CD4-positive, alpha-beta T cell treated with Interleukin-4 for 1 hour (primary cell): Measurements from ENCODE around the gene ARL16.

ENCODE experiments used
- DNase-seq, 2 donors: peaks; one replicate each; pipeline ENCODE4 v3.0.0-alpha.2; 2020 to 2022

The ARL16 gene

DNA sequence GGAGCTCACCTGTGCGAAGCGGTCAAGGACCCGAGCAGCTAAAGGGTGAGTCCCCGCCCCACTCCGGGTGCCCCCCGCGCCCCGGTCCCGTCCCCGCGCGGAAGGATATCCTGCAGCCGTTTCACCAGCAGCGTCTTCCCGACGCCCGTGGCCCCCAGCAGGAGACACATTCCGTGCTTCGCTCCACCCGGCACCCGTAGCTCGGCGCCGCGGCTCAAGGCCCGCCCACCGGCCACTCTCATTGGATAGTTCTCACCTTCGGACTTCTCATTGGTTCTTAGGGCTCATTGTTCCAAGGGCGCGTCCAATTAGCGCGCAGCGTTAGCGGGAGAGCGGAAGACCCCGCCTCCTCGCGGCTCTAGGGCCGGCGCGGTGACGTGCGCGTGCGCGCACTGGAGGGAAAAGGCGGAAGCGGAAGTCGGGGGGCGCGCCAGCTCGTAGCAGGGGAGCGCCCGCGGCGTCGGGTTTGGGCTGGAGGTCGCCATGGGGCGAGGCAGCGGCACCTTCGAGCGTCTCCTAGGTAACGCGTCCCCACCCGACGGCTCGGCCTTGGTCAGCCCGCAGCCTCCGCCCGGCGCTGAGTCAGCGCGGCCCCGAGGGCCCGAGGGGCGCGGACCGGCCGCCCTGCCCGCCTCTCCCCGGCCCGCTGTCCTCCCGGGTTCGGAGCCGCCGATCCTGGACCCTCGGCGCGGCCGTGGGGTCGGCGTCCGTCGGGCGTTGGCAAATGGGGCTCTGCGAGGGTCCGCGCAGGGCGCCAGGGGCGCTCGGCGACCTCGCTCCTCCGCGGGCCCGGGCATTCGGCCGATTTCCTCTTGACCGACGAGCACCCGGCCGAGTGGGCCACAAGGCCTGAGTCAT, at the start of gene ARL16, which contains the start of gene HGS:
Gene ARL16 (minus strand): TSS at position 214 of the 858 bp plus-strand sequence. CDS start 44 bp downstream, at position 170.
Gene HGS (plus strand): TSS at position 428 of the 858 bp plus-strand sequence. CDS start 56 bp downstream, at position 484.
- DNase-seq, result peak; percentile 98 to 99

DNA sequence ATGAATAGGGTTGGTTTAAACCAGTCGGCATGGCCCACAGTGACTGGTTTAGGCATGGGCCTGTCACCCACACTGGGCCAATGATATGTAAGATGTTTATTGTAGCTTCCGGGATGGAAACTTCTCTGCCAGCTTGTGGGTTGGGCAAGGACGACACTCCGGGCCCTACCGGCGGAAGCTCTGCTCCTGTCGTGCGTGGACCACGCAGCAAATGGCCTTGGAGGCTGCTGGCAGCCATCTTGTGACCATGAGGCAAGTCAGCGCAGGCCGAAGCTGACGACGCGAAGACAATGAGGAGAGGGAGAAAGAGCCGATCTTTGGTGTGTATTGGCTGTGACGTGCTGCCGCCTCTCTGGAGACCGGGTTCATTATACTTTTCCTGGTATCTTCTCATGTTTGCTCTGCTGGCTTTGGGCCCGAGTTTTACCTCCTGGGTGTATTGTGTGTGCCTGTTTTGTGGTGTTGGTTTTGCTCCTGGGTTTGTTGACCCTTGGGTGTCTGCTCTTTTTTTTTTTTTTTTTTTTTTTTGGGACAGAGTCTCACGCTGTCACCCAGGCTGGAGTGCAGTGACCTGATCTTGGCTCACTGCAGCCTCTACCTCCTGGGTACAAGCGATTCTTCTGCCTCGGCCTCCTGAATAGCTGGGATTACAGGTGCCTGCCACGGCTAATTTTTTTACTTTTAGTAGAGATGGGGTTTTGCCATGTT, 43.9 kb upstream of the ARL16 start:
- no peak for DNase-seq

DNA sequence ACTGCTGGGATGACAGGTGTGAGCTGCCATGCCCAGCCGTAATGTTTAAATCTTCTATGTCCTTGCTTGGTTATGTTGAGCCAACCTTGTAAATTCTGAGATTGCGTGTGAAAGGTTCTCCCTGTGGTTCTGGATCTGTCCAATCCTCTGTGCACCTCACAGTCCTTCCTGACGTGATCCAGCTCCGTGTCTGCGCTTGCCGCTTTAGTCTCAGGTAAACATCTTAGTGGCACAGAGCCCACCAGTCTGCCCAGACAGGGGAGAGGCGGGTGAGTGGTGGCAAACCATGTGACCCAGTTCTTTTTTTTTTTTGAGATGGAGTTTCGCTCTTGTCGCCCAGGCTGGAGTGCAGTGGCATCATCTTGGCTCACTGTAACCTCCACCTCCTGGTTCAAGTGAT, 42.4 kb upstream of the ARL16 start:
- DNase-seq, result no peak

- DNase-seq, result no peak
Measured at GRCh38 chr17:81725439-81725838, 41.8 kb upstream of the ARL16 start.

DNA sequence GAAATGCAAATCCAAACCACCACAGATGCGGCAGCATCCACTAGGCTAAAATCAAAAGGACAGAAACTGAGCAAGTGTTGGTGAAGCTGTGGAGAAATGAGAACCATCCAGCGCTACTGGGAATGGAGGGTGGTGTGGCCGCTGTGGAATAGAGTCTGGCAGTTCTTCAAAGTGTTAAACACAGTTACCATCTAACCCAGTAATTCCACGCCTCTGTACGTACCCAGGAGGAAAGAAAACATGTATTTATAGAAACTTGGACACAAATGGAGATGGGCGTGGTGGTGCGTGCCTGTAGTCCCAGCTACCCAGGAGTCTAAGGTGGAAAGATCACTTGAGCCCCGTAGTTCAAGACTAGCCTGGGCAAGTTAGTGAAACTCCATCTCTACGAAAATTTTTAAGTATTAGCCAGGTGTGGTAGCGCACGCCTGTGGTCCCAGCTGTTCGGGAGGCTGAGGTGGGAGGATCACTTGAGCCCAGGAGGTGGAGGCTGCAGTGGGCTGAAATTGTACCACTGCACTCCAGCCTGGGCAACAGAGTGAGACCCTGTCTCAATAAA, 40.1 kb upstream of the ARL16 start:
- DNase-seq, result no peak

DNA sequence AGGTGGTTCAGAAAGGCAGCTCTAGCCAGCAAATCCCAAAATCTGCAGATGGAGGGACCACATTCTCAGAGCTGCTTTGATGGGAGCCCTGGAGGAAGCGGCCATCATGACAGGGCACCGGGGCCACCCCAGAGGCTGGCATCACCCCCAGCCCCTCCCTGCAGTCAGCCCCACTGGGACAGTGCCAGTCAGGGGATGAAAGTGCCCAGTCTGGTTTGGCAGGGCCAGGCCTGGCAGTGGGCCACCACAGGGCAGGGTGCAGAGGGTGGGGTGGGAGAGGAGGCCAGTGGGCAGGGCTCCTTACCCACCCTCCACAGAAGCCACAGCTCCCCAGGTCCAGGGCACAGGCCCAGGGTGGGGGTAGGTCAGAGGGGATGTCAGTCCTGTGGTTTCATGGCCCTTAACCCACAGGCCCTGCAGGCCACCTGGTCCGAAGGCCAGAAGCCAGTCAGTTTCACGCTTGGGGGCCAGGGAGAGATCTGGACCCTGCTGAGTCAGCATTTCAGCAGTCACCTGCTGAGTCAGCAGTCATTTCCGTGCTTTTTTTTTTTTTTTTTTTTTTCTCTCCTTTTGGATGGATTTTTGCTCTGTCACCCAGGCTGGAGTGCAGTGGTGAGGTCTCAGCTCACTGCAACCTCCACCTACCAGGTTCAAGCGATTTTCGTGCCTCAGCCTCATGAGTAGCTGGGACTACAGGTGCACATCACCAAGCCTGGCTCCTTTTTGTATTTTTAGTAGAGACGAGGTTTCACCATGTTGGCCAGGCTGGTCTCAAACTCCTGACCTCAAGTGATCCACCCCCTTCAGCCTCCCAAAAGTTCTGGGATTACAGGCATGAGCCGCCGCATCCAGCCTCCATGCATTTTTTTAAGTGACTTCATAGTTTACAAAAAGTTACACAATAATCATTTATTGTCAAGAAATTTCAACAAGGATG, 38.9 kb upstream of the ARL16 start:
- no peak for DNase-seq

DNA sequence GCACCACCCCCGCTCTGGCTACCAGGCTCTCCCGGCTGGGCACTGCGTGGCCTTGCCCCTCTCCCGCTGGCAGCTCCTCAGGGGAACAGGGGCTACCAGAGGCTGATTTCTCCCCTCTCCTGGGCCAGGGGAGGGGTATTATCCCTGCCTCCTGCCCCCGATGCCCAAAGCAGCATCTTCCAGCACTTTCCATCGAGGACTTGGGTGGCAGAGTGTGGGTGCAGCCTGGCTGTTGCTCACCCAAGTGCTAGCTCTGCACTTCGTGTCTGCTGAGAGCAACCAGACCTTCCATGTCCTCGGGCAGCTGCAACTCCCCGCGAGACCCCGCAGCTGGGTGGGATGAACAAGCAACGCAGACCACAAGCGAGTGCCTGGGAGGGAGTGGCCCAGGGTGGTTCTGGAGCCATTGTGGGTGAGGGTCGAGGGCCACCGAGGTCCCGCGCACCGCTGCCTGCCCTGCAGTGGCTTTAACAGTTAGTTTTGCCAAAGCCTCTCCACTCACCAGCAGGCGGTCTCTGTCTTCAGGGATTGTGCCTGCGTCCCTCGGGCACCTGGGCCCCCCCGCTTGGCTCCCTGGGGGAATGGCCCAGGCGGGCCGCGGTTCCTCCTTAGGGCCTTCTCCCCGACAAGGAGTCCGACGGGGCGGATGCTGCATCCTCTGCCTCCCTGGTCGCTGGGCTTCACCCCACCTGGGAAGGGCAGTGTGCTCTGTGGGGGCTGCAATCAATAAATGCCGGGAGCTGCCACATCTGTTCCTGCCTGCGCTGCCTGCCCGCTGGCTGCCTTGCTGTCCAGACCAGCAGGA, 36.9 kb upstream of the ARL16 start:
- DNase-seq, result no peak

GRCh38 chr17:81719410-81720266, 36.0 kb upstream of the ARL16 start:
- DNase-seq, result no peak

- no peak for DNase-seq
Measured at GRCh38 chr17:81717766-81718089, 34.1 kb upstream of the ARL16 start.

GRCh38 chr17:81717049-81717765, 33.6 kb upstream of the ARL16 start:
- DNase-seq, result no peak

DNA sequence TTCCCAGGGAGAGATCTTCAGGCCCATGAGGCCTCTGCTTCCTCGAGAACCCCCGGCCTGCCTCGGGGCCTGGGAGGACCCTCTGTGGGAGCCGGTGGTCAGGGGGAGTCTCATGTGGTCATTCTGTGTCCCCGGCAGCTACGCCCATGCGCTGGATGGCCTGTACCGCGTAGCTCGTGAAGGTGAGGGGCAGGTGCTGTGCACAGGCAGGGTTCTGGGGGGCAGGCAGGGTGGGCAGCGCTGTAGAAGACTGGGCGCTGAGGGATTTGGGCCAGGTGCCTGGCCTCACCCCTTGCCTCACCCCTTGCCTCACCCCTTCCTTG, 33.0 kb upstream of the ARL16 start:
- no peak for DNase-seq

DNA sequence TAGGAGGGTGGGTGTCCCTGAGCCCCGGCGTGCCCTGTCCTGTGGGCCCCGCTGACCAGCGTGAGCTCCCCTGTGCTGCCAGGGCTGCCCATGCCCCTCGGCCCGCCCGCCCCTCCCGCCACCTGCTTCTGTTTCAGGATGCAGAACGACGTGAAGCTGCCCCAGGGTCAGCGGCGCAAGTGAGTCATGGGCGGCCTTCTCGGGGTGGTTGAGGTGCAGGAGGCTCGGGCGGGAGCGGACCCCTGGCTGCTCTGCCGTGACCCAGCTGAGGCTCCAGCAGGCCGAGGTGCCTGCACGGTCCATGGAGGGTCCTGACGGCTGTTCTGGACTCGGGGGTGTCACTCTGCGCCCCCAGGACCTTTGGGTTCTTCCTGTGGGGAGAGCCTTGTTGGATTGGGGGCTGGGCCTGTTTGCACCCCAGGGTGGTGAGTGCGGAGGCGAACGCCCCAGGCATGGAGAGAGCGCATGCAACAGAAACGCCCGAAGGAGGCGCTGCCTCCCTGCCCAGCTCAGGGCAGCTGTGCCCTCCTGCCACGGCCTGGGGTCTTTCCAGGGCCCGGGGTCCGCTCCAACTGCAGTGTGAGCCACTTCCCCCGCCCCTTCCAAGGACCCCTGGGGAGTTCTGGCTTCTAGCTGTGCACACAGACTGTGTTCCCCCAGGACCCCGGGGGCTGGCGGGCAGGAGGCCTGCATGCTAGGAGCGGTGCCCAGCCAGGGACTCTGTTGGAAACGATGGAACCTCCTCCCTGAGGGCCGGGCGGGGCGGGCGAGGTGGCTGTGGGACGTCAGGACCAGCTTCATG, 32.5 kb upstream of the ARL16 start:
- no peak for DNase-seq

DNA sequence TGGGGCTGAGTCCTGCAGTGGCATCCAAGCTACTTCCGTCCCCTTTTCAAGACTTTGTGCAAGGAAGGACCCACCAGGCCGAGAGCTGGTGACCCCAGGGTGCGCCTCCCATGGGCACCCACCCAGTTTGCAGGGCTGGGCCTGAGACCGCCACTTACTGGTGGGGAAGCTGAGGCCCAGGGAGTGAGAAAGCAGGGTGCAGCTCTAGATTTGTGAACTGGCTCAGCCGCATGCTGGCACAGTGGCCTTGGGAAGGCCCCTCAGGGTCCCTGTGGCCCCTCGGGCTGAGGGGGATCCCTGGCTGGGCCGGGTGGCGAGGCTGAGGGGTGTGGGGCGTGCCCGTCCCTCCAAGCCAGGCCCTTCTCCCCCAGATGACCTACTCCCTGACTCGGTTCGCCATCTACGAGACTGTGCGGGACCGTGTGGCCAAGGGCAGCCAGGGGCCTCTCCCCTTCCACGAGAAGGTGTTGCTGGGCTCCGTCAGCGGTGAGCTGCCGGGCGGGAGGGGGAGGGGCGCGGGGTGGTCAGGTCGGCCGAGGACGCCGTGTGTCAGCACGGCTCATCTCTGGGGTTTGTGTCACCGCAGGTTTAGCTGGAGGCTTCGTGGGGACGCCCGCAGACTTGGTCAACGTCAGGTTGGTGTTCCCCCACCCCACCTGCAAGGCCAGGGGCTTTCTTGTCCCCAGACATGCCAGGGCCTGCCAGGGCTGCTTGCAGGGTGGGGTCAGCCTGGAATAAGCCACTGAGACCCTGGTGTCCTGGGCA, 31.7 kb upstream of the ARL16 start:
- no peak for DNase-seq

DNA sequence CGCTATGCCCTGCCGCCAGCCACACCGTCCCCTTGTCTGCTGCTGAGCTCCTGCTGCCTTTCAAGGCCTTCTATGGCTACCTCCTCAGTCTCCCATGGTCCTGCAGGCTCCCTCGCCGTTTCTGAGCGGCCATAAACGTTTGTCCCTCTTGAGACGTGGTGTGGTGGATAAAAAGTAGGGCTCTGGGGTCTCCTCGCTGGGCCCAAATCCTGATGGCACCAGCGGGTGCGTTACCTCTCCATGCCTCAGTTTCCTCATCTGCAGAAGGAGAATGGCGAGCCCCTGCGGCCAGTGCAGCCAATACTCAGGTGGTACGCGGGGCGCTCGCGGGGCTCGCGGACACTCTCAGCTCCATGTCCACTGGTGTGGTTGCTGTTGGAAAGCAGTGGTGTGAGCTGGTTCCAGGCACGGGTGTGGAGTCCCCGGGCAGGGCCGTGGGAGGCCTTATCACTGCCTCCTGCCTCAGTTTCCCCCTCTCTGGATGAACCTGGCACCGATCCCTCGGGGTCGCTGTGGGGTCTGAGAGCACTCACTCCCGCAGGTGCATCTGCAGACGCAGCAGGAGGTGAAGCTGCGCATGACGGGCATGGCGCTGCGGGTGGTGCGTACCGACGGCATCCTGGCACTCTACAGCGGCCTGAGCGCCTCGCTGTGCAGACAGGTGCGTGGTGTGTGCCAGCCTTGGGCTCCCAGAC, 31.0 kb upstream of the ARL16 start:
- no peak for DNase-seq

DNA sequence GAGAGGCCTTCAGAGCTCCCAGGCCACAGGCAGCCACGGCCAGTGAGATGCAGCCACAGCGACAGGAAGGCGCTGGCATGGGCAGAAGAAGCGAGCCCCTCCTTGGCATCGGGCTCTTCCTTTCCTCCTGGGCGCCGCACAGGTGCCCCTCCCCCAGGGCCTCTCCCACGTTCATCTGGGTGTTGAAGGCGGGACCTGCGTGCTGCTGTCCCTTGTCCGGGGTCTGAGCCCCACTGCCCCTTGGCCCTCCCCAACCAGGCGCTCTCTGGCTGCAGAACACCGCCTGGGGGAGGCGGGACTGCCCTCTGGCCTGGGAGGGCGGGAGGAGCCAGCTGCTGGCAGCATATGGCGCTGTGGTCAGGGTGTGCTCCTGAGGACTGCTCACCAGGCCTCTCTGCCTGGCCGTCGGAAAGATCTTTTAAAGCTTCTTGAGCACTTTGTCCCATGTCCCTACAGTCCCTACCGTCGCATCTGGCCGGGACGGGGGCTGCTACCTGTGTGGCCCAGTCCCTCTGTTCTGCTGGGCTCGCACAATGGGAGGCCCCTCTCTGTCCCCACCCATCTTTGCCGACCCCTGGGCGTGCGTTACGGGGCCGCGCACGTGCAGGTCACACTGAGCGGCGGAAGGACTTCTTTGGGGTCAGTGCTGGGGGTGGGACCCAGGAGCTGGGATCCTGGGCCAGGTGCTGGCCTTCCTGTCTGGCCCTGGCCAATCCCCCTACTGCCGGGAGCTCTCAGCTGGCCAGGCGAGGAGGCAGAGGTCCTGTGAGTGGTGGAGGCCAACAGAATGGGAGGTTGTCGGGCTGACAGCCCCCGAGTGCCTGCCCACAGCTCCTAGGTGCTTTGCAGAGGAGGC, 30.2 kb upstream of the ARL16 start:
- no peak for DNase-seq

DNA sequence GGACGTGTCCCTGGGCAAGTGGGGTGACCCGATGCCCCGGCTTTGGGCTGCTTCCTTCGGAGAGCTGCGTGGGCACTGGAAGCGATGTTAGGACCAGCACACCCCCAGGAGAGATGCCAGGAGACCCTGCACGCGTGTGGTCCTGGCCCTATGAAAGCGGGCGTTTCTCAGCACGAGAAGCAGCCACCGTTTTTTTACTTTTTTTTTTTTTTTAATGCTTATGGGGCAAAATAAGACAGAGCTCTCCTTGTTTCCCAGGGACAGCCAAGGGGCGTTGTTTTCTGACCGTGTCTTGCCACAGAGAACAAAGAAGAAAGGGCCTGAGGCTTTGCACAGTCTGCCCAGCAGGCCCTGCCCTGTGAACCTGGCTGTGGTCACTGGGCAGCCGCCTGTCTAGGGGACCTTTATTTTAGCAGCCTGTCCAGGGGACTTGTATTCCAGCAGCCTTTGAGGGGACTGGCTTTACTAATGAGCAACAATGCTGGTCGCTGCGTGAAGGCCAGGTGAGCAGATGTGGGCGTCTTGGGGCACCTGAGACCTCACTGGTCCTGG, 29.5 kb upstream of the ARL16 start:
- no peak for DNase-seq
